Hepatic stellate cell (primary cell): Measurements from ENCODE around the gene GAA.

ENCODE experiments used
- DNase-seq: peaks from one replicate; pipeline ENCODE4 v3.0.0; 2011; ENCODE audit warnings: low spot score

GAA gene

DNA sequence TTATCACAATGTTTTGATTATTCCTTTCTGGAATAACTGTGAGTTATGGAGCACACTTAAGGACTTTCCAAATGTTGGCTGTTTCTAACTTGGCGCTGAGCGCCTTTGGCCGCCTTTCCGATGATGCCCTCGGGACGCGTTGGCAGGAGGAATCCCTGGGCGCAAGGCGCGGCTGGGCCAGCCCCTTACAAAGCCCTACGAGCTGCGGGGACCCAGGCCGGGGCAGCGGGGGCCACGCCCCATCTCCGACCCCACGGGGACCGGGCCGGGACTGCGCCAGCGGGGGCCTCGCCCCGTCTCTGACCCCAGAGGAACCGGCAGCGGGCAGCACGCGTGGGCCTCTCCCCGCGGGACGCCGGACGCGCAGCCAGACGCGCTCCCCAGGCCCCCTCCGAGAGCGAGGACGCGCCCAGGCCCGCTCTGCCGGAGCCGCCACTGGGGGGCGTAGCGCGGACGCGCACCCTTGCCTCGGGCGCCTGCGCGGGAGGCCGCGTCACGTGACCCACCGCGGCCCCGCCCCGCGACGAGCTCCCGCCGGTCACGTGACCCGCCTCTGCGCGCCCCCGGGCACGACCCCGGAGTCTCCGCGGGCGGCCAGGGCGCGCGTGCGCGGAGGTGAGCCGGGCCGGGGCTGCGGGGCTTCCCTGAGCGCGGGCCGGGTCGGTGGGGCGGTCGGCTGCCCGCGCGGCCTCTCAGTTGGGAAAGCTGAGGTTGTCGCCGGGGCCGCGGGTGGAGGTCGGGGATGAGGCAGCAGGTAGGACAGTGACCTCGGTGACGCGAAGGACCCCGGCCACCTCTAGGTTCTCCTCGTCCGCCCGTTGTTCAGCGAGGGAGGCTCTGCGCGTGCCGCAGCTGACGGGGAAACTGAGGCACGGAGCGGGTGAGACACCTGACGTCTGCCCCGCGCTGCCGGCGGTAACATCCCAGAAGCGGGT, at the start of gene GAA:
Gene GAA (plus strand): TSS at position 571 of the 935 bp plus-strand sequence. CDS start 3,006 bp downstream, outside the sequence.
- peak; percentile 97 for DNase-seq

GRCh38 chr17:80051681-80052080, 49.7 kb upstream of the GAA start:
- no peak for DNase-seq

DNA sequence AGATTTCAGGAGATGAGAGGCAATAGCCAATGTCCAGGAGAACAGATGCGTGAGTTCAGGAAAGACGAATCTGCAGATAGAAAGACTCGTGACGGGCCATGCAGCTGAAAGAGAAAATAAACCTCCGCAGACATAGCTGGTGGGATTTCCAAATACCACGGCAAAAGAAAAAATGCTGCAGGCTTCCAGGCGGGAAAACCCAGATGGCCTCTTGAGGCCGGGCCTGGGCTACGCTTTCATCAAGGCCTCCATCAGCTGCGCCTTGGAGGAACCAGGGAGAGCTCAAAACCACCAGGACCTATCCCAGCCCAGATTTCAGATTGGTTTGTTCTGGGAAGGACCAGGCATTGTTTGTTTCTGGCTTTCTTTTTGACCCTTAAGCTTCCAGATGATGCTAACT, 48.3 kb upstream of the GAA start:
- DNase-seq: no peak

- no peak for DNase-seq
Observed at GRCh38 chr17:80055597-80055996, 45.8 kb upstream of the GAA start.

DNA sequence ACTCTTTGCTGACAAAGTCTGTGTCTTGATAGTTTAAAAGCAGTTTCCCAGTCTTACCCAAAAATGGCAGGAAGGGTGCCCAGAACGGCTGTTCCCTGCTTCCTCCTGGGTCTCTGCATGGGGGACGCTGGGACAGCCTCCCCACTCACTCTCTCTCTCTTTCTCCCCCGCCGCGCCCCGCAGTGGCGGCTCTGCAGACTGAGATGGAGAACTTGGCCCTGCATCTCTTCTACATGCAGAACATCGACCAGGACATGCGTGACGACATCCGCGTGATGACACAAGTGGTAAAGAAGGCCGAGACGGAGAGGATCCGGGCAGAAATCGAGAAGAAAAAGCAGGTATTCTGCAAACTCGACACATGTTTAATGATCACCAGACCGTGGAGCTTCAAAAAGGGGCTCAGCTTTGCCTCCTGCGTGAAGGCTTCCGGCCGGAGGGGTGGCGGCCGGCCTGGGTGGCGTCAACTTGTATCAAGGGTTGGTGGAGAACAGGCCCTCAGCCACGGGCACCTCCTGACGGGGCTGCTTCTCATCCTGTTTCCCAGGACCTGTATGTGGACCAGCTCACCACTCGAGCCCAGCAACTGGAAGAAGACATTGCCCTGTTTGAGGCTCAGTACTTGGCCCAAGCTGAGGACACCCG, 42.9 kb upstream of the GAA start:
- DNase-seq: no peak

GRCh38 chr17:80060644-80061043, 40.7 kb upstream of the GAA start:
- no peak for DNase-seq

GRCh38 chr17:80061421-80061820, 40.0 kb upstream of the GAA start:
- DNase-seq: no peak

GRCh38 chr17:80063830-80064585, 37.4 kb upstream of the GAA start:
- DNase-seq: no peak

- no peak for DNase-seq
Observed at GRCh38 chr17:80064696-80065095, 36.7 kb upstream of the GAA start.

- no peak for DNase-seq
Observed at GRCh38 chr17:80065478-80066170, 35.8 kb upstream of the GAA start.

DNA sequence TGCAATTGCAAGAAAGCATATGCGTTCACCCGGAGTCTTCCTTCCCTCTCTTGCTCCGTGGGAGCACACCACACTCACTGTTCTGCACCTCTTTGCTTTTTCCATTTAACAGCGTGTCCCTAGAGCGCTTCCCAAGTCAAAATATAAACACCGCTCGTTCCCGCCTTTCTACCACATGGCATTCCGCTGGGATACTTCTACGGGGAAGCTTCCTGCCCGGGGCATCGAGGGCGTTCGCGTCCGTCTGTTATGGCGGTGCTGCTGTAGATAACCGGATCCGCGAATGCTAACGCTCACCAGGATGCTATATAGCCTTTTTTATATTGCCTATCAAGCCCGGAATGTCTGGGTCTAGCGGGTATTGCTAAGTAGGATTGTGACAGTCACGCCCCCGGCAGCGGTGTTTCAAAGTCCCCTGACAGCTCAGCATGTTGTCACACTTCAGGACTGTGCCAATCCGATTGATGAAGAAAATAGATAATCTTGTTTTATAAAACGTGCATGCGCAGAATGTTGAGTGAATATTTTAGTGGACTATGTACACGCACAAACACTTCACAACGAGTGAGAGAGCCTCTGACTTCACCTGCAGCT, 33.9 kb upstream of the GAA start:
- no peak for DNase-seq

GRCh38 chr17:80068301-80069222, 32.8 kb upstream of the GAA start:
- peak; percentile 77 for DNase-seq

- DNase-seq: peak; percentile 47
Observed at GRCh38 chr17:80070375-80071115, 30.8 kb upstream of the GAA start.

- peak; percentile 68 for DNase-seq
Observed at GRCh38 chr17:80071116-80071841, 30.1 kb upstream of the GAA start.

- no peak for DNase-seq
Observed at GRCh38 chr17:80072410-80072809, 29.0 kb upstream of the GAA start.

GRCh38 chr17:80080081-80080480, 21.3 kb upstream of the GAA start:
- DNase-seq: no peak

- no peak for DNase-seq
Observed at GRCh38 chr17:80081596-80081995, 19.8 kb upstream of the GAA start.

DNA sequence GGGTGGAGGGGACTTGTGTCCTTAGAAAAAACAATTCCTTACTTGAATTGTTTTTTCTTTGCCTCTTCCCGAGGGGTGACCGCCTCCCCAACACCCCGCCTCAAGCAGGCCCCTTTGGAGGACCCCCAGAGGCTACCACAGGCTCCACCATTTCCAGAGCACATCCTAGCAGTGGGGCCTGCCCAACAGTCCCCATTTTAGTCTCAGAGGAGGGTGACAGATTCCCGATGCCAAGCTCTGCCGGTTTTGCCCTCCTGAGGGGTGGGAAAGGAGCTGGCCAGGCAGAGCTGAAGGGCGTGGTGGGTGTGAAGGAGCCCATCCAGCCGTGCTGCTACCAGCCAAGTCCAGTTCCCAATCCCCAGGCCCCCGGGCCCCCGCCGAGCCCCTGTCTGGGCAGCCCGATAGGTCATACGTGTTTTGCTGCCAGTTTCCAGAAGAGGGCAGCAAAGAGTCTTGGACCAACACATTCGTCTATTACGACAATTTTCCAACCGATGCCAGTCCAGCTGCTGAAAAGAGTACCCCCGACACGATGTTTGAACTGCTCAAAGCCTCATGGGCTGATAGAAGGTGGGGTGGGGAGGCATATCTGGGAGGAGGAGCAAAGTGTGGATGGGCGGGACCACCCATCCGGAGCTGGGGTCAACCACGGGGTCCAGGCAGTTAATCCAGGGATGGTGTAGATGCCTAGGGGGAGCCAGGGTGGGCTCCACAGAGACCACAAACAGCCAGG, 18.8 kb upstream of the GAA start:
- DNase-seq: peak; percentile 77
